GM12878 (cell line): ENCODE results near the gene ZFYVE19. TPM values are rescaled to one million over a fixed set of nuclear protein-coding genes. Genes with fewer than 3 reads are reported as not detected.

Experiments used
- ATAC-seq: fragments of 200-7000 bp; cut with Tn5 transposase; 3 replicates; pipeline ENCODE4 v1.9.1; 2020; ENCODE audit warnings: mild to moderate bottlenecking, moderate library complexity
- BruUV-seq: library from RNA; stranded (reverse); fragments of 400-500 nt; replicated peaks from 2 replicates; lab custom pipeline; 2021; lab: Mats Ljungman, UMichigan
- CTCF ChIA-PET: fragments of 300-600 bp; sonication (Branson Sonifier 250); formaldehyde crosslinking; extraction: SDS; loops from one replicate; lab custom pipeline; 2021; ENCODE audit warnings: inconsistent platforms; lab: Yijun Ruan, JAX
- POLR2A ChIA-PET: fragments of 350-600 bp; formaldehyde crosslinking; extraction: SDS; loops from one replicate; lab custom pipeline; 2021; ENCODE audit warnings: inconsistent platforms; lab: Charles Lee
- RAD21 ChIA-PET: fragments of 300-600 bp; sonication (Branson Sonifier 250); formaldehyde crosslinking; loops from one replicate; lab custom pipeline; 2023; ENCODE audit warnings: antibody characterized with exemption; ENCODE audit not compliant: unreplicated experiment; lab: Charles Lee
- SMC1A ChIA-PET: fragments of 300-600 bp; sonication (Branson Sonifier 250); formaldehyde crosslinking; loops from one replicate; lab custom pipeline; 2023; ENCODE audit not compliant: unreplicated experiment, uncharacterized antibody; lab: Charles Lee
- DNase-seq: peaks from one replicate; pipeline ENCODE4 v3.0.0-alpha.2; 2011; ENCODE audit warnings: low read depth, low spot score
- FAIRE-seq: peaks from 3 replicates; lab custom pipeline; 2011; peaks lifted over from hg19 to GRCh38; lab: Jason Lieb, UNC
- H2AFZ ChIP-seq: 2 replicates; pipeline ENCODE4 v1.6.0; 2011; ENCODE audit warnings: low read depth, low read length, control low read depth; ENCODE audit not compliant: control insufficient read depth
- H3K27ac ChIP-seq: 2 replicates; pipeline ENCODE4 v1.5.1; 2011; ENCODE audit warnings: control low read depth; ENCODE audit not compliant: control insufficient read depth, insufficient read depth
- H3K27me3 ChIP-seq, 2 experiments: replicated peaks in 1 of 2; 2 replicates each; pipeline versions ENCODE4 v1.6.0 to v1.6.1; 2011; ENCODE audit warnings: low read length in 1 of 2; ENCODE audit not compliant: control insufficient read depth in 2 of 2, insufficient read depth in 2 of 2
- H3K36me3 ChIP-seq, 2 experiments: 2 replicates each; pipeline ENCODE4 v1.5.1; 2011; ENCODE audit warnings: low read length in 1 of 2; ENCODE audit not compliant: control insufficient read depth in 2 of 2, insufficient read depth in 2 of 2
- H3K4me1 ChIP-seq: 2 replicates; pipeline ENCODE4 v1.6.1; 2011; ENCODE audit warnings: mild to moderate bottlenecking, low read length, moderate library complexity, mixed read lengths; ENCODE audit not compliant: control insufficient read depth, insufficient read depth
- H3K4me2 ChIP-seq: 2 replicates; pipeline ENCODE4 v1.6.0; 2011; ENCODE audit warnings: control low read depth; ENCODE audit not compliant: control insufficient read depth, insufficient read depth
- H3K4me3 ChIP-seq: fragments of 200-600 bp; sonication (generic); 2 replicates; pipeline ENCODE4 v1.5.1; 2016
- H3K79me2 ChIP-seq: 2 replicates; pipeline ENCODE4 v1.6.0; 2011; ENCODE audit warnings: low read length; ENCODE audit not compliant: control insufficient read depth, insufficient read depth
- H3K9ac ChIP-seq: 2 replicates; pipeline ENCODE4 v1.8.0; 2011; ENCODE audit warnings: low read length, control low read depth, mixed read lengths; ENCODE audit not compliant: control insufficient read depth, insufficient read depth
- H3K9me3 ChIP-seq: replicated peaks from 3 replicates; pipeline ENCODE4 v1.5.1; 2011; ENCODE audit warnings: mild to moderate bottlenecking, low read length; ENCODE audit not compliant: control insufficient read depth, insufficient read depth
- H4K20me1 ChIP-seq: 2 replicates; pipeline ENCODE4 v1.6.0; 2011; ENCODE audit not compliant: control insufficient read depth, insufficient read depth
- CHD4 ChIP-seq: fragments of 200-600 bp; sonication (generic); IDR thresholded peaks from 2 replicates; pipeline ENCODE4 v1.6.1; 2016; ENCODE audit warnings: mild to moderate bottlenecking
- ETV6 ChIP-seq, 2 experiments: fragments of 450-650 bp in 1 of 2; IDR thresholded peaks in 1 of 2; conservative IDR thresholded peaks in 1 of 2; 2 replicates each; pipeline ENCODE4 v1.6.1; 2014; ENCODE audit warnings: antibody characterized with exemption in 1 of 2, borderline replicate concordance in 1 of 2, low read depth in 1 of 2, mild to moderate bottlenecking in 1 of 2, moderate library complexity in 1 of 2
- HCFC1 ChIP-seq: fragments of 150-350 bp; IDR thresholded peaks from 2 replicates; pipeline ENCODE4 v1.6.1; 2014; ENCODE audit warnings: low read length
- HDGF ChIP-seq: fragments of 450-650 bp; IDR thresholded peaks from 2 replicates; pipeline ENCODE4 v1.6.1; 2016; ENCODE audit warnings: antibody characterized with exemption
- IRF4 ChIP-seq: IDR thresholded peaks from 2 replicates; pipeline ENCODE4 v1.6.1; 2011; ENCODE audit warnings: low read depth, low read length
- JUND ChIP-seq: IDR thresholded peaks from 2 replicates; pipeline ENCODE4 v1.6.1; 2012; ENCODE audit warnings: low read depth, mild to moderate bottlenecking, low read length, improper control_type of control experiment, moderate library complexity
- KAT2A ChIP-seq: conservative IDR thresholded peaks from 2 replicates; pipeline ENCODE4 v1.6.1; 2011; ENCODE audit warnings: low read depth, low read length; ENCODE audit not compliant: control insufficient read depth
- KLF5 ChIP-seq: fragments of 450-650 bp; IDR thresholded peaks from 2 replicates; pipeline ENCODE4 v1.6.1; 2014; ENCODE audit warnings: mild to moderate bottlenecking; ENCODE audit not compliant: partially characterized antibody
- NFYA ChIP-seq: IDR thresholded peaks from 2 replicates; pipeline ENCODE4 v1.6.1; 2011; ENCODE audit warnings: low read depth, mild to moderate bottlenecking, low read length, improper control_type of control experiment, borderline replicate concordance
- POLR2AphosphoS5 ChIP-seq: IDR thresholded peaks from 2 replicates; pipeline ENCODE4 v1.6.1; 2011; ENCODE audit warnings: mild to moderate bottlenecking, low read length, inconsistent platforms
- RELA ChIP-seq: fragments of 450-650 bp; IDR thresholded peaks from 2 replicates; pipeline ENCODE4 v1.8.0; 2014; ENCODE audit warnings: borderline replicate concordance; ENCODE audit not compliant: partially characterized antibody
- WGBS: methylation state at CpG from one replicate; pipeline ENCODE4 v1.1.6; 2016; ENCODE audit warnings: low lambda C conversion rate; ENCODE audit not compliant: insufficient replicate concordance, insufficient coverage; ENCODE audit errors: missing lambda C conversion rate; 5-methylcytosine and 5-hydroxymethylcytosine counted together
- in situ Hi-C: fragments of 300-500 bp; cut with MboI; formaldehyde crosslinking; loops from 9 replicates; pipeline ENCODE4 v1.14.3; 2018; ENCODE audit warnings: mixed read lengths
- intact Hi-C: fragments of 100-400 bp; cut with micrococcal nuclease; formaldehyde crosslinking; loops from one replicate; pipeline ENCODE4 v1.14.2; 2022; ENCODE audit not compliant: unreplicated experiment
- polyA plus RNA-seq, 11 experiments: library from polyadenylated mRNA; depleted of rRNA in 4 of 11; unstranded in 6 of 11; stranded (reverse) in 5 of 11; fragments of >200 nt; fragmentation: Nextera tagmentation in 4 of 11; fragmentation: Illumina TruSeq in 1 of 11; extraction: Ambion mirVana in 4 of 11; extraction: Trizol in 1 of 11; gene quantifications; 1 replicate in 1 of 11; 2 replicates in 10 of 11; pipeline versions ENCODE4 v1.2.1 to v1.2.3, GENCODE V29; 2011 to 2016; ENCODE audit warnings: inconsistent platforms in 2 of 11, missing spikeins in 2 of 11, low read depth in 1 of 11
- total RNA-seq, 4 experiments: library from RNA; depleted of rRNA in 3 of 4; stranded (reverse); fragments of >200 nt in 3 of 4; fragmentation: Illumina TruSeq in 1 of 4; extraction: Trizol in 1 of 4; gene quantifications; 2 replicates each; pipeline versions ENCODE4 v1.2.1 to v1.2.3, GENCODE V29; 2013 to 2021
- TF ChIP-seq, protein P1 (sequence below): fragments of 450-650 bp; IDR thresholded peaks from 2 replicates; pipeline ENCODE4 v1.6.1; 2017; ENCODE audit warnings: antibody characterized with exemption, mild to moderate bottlenecking, moderate library complexity
- TF ChIP-seq, protein P2 (sequence below): IDR thresholded peaks from 2 replicates; pipeline ENCODE4 v1.6.1; 2012; ENCODE audit warnings: low read length, inconsistent platforms
- TF ChIP-seq, protein P3 (sequence below): fragments of 450-650 bp; IDR thresholded peaks from 2 replicates; pipeline ENCODE4 v1.6.1; 2017; ENCODE audit warnings: mild to moderate bottlenecking, moderate library complexity

Gene ZFYVE19
- total and polyA plus RNA-seq, 10 of the 15 experiments (the other 5 are each of a cell fraction or from before 2014, with no cell fraction given) = 1.7 to 36.3 (median 17.0) TPM

DNA sequence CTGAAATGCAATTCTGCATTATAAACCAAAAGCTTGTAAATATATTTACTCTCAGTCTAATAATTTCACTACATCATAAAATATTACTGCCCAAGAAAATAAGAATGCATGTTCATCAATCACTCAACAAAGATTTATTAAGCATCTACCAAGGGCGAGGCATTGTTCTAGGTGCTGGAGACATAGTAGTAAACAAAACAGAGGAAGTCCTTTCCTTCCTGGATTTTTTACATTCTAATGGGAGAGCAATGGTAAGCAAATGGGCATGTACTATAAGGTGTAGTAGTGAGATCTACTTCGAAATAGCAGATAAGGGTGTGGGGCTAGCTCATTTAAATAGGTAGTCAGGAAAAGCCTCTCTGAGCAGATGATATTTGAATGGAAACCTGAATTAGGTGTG is 10.8 kb upstream of the ZFYVE19 start (continued):
- TF ChIP-seq, protein P1, sequence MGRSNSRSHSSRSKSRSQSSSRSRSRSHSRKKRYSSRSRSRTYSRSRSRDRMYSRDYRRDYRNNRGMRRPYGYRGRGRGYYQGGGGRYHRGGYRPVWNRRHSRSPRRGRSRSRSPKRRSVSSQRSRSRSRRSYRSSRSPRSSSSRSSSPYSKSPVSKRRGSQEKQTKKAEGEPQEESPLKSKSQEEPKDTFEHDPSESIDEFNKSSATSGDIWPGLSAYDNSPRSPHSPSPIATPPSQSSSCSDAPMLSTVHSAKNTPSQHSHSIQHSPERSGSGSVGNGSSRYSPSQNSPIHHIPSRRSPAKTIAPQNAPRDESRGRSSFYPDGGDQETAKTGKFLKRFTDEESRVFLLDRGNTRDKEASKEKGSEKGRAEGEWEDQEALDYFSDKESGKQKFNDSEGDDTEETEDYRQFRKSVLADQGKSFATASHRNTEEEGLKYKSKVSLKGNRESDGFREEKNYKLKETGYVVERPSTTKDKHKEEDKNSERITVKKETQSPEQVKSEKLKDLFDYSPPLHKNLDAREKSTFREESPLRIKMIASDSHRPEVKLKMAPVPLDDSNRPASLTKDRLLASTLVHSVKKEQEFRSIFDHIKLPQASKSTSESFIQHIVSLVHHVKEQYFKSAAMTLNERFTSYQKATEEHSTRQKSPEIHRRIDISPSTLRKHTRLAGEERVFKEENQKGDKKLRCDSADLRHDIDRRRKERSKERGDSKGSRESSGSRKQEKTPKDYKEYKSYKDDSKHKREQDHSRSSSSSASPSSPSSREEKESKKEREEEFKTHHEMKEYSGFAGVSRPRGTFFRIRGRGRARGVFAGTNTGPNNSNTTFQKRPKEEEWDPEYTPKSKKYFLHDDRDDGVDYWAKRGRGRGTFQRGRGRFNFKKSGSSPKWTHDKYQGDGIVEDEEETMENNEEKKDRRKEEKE = no peak
- no peak for TF ChIP-seq KLF5

DNA sequence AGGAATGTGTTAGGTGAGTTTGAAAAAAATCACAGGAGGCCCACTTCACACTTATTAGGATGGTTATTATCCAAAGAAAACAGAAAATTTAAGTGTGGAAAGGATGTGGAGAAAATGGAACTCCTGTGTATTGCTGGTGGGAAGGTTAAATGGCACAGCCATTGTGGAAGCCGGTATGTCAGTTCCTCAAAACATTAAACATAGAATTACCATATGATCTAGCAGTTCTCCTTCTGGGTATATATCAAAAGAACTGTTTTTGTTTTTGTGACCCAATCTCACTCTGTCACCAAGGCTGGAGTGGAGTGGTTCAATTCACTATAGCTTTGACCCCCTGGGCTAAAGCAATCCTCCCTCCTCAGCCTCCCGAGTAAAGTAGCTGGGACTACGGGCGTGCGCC is 10.4 kb upstream of the ZFYVE19 start:
- in situ Hi-C loops = no loop called here
- H3K9me3 ChIP-seq = no peaks in the 10 kb centered on the region
- H2AFZ ChIP-seq = no peak overlapping the region
- WGBS = 95% methylated on average over 5 of the region's 5 CpGs
- no peak overlapping the region for H3K4me2 ChIP-seq
- no peaks in the 10 kb centered on the region for H3K4me1 ChIP-seq
- ChIA-PET RAD21 (interaction anchor here (0.7 to 1.8 kb wide), 2 partner anchors 10 to 62 kb away, joined by 3 to 4 read pairs; no protein-coding TSS in a partner anchor), CTCF (interaction anchor here (0.6 to 0.7 kb wide), 3 partner anchors 102 to 207 kb away, joined by 4 to 6 read pairs (median 4); no protein-coding TSS in a partner anchor), POLR2A (interaction anchor here (0.7 kb wide), 1 partner anchor 352 kb away, joined by 4 read pairs; no protein-coding TSS in a partner anchor), SMC1A (interaction anchor here (0.7 to 1.3 kb wide), 2 partner anchors 9 to 101 kb away, joined by 4 to 5 read pairs; partner anchors contain the start of gene RAD51)
- no peaks in the 10 kb centered on the region for H3K36me3 ChIP-seq
- BruUV-seq = no TSS peak
- DNase-seq (no peak), FAIRE-seq (no peak), ATAC-seq (no peak)
- no peaks in the 10 kb centered on the region; the same call in 1 of the 2 replicates for H3K79me2 ChIP-seq
- H3K9ac ChIP-seq = no peak overlapping the region
- intact Hi-C loops = no loop called here
- H3K27ac ChIP-seq = no peak overlapping the region
- no peaks in the 10 kb centered on the region for H3K27me3 ChIP-seq
- no peak overlapping the region for H3K4me3 ChIP-seq
- no peaks in the 10 kb centered on the region for H4K20me1 ChIP-seq
- TF ChIP-seq HCFC1 = no peak
- no peak for TF ChIP-seq KAT2A
- no peak for TF ChIP-seq IRF4
- no peak for TF ChIP-seq NFYA
- TF ChIP-seq POLR2AphosphoS5 = no peak
- TF ChIP-seq, protein P2, sequence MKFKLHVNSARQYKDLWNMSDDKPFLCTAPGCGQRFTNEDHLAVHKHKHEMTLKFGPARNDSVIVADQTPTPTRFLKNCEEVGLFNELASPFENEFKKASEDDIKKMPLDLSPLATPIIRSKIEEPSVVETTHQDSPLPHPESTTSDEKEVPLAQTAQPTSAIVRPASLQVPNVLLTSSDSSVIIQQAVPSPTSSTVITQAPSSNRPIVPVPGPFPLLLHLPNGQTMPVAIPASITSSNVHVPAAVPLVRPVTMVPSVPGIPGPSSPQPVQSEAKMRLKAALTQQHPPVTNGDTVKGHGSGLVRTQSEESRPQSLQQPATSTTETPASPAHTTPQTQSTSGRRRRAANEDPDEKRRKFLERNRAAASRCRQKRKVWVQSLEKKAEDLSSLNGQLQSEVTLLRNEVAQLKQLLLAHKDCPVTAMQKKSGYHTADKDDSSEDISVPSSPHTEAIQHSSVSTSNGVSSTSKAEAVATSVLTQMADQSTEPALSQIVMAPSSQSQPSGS = no peak
- no peak for TF ChIP-seq RELA
- TF ChIP-seq, protein P3, sequence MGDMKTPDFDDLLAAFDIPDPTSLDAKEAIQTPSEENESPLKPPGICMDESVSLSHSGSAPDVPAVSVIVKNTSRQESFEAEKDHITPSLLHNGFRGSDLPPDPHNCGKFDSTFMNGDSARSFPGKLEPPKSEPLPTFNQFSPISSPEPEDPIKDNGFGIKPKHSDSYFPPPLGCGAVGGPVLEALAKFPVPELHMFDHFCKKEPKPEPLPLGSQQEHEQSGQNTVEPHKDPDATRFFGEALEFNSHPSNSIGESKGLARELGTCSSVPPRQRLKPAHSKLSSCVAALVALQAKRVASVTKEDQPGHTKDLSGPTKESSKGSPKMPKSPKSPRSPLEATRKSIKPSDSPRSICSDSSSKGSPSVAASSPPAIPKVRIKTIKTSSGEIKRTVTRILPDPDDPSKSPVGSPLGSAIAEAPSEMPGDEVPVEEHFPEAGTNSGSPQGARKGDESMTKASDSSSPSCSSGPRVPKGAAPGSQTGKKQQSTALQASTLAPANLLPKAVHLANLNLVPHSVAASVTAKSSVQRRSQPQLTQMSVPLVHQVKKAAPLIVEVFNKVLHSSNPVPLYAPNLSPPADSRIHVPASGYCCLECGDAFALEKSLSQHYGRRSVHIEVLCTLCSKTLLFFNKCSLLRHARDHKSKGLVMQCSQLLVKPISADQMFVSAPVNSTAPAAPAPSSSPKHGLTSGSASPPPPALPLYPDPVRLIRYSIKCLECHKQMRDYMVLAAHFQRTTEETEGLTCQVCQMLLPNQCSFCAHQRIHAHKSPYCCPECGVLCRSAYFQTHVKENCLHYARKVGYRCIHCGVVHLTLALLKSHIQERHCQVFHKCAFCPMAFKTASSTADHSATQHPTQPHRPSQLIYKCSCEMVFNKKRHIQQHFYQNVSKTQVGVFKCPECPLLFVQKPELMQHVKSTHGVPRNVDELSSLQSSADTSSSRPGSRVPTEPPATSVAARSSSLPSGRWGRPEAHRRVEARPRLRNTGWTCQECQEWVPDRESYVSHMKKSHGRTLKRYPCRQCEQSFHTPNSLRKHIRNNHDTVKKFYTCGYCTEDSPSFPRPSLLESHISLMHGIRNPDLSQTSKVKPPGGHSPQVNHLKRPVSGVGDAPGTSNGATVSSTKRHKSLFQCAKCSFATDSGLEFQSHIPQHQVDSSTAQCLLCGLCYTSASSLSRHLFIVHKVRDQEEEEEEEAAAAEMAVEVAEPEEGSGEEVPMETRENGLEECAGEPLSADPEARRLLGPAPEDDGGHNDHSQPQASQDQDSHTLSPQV = no peak
- TF ChIP-seq ETV6 (conservative IDR thresholded peaks at IDR 0.05 in 1 of 2, IDR thresholded peaks at IDR 0.05 in 1 of 2; ENCODE audit: borderline replicate concordance in 1 of 2, low read depth in 1 of 2) = no peak
- no peak for TF ChIP-seq CHD4
- no peak for TF ChIP-seq HDGF
- TF ChIP-seq JUND = no peak
